ENCODE measurements around the gene CLIC6. TPM values are rescaled to one million over a fixed set of nuclear protein-coding genes. Genes with fewer than 3 reads are reported as not detected.
"Not testable (repeated sequence)": the region's sequence is repeated elsewhere in the genome, so short reads cannot be mapped to it uniquely, and the experiment has no call there.

The CLIC6 gene
- total RNA-seq, 2 donors from 2014 or later = 4.8 to 9.3 TPM

GRCh38 chr21:34649400-34649799 is 19.4 kb upstream of the CLIC6 start:
- intact Hi-C loops (cut with DNase I) = no loop called here

DNA sequence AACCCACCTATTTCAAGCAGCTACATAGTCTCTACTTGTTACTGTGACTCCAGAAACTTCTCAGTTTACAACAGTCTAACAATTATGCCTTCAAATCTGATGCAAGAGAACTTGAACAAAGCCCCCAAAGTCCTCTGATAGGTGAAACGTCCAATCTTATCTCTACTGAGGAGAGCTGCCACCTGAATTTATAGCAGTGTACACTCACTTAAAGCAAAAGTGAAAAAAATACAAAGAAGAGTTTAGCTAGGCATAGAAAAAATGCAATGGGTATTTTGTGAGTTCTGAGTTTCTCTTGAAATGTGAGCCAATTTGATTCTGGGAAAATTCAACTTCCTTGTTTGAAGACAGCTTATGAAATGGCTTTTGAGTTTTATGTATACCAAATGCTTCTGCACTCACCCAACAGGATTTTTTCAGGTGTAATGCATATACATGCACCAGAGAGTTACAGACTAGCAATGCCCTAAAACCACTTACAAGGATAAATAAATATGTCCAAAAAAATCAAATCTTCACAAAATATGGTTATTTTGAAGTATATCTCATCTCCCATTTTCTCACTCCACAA is 17.8 kb upstream of the CLIC6 start:
- ATAC-seq (no peak), DNase-seq (no peak)
- intact Hi-C loops (cut with DNase I) = no loop called here

More at GRCh38 chr21:34649400-34649799, 19.4 kb upstream of the CLIC6 start:
- ATAC-seq (no peak), DNase-seq (no peak)

DNA sequence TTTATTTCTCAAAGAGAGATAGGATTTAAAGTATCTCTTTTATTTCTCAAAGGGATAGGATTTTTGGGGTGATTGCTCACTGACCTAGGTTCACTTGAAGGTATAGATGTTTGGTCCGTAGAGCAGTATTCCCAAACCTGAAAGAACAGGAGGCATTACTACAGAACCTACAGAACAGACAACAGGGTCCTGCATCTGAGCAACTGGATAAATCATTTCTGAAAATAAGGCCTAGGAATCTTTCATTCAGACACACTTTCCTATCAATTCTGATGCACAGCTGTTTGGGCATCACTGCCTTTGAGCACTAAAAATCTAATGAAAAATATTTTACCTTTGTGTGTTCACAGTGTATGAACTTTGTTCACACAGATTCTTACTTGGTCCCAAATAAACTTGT is 17.2 kb upstream of the CLIC6 start:
- DNase-seq (no peak), ATAC-seq (no peak)
- intact Hi-C loops (cut with DNase I) = no loop called here

- intact Hi-C loops (cut with DNase I) = no loop called here
- DNase-seq = no peak
These were observed 15.3 kb upstream of the CLIC6 start for GRCh38 chr21:34653522-34653921.

DNA sequence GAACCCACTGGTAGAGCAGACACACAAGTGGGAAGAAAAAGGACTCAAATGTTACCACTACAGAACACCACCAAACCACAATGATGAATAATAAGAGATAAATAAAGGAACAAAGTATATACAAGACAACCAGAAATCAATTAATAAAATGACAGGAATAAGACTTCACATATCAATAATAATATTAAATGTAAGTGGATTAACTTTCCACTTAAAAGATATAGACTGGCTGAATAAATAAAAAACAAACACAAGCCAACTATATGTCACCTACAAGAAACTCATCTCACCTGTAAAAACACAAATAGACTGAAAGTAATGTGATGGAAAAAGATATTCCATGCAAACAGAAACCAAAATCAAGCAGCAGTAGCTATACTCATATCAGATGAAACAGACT is 6.9 kb upstream of the CLIC6 start:
- DNase-seq (no peak), ATAC-seq (no peak)
- intact Hi-C loops (cut with DNase I) = no loop called here

More at GRCh38 chr21:34653522-34653921, 15.3 kb upstream of the CLIC6 start:
- no peak for ATAC-seq

DNA sequence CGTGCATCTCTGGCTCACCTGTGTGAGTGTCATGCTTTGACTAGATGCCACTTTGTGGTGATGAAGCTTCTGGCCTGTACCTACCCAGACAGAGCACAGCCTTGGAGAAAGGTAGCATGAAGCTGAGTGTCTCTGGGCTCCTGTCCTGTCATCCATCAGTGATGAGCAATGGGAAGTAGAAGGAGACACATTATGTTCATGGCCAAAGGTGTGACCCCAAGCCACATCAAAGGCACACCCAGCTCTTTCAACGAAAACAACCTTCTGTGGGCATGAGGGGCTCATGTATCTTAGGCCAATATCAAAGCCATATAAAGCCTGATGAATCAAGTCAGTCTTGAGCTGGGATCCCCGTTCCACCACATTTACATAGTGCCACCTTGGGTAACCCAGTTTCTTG is 1.0 kb upstream of the CLIC6 start:
- intact Hi-C loops (cut with DNase I) = no loop called here
- DNase-seq (no peak), ATAC-seq (no peak)

DNA sequence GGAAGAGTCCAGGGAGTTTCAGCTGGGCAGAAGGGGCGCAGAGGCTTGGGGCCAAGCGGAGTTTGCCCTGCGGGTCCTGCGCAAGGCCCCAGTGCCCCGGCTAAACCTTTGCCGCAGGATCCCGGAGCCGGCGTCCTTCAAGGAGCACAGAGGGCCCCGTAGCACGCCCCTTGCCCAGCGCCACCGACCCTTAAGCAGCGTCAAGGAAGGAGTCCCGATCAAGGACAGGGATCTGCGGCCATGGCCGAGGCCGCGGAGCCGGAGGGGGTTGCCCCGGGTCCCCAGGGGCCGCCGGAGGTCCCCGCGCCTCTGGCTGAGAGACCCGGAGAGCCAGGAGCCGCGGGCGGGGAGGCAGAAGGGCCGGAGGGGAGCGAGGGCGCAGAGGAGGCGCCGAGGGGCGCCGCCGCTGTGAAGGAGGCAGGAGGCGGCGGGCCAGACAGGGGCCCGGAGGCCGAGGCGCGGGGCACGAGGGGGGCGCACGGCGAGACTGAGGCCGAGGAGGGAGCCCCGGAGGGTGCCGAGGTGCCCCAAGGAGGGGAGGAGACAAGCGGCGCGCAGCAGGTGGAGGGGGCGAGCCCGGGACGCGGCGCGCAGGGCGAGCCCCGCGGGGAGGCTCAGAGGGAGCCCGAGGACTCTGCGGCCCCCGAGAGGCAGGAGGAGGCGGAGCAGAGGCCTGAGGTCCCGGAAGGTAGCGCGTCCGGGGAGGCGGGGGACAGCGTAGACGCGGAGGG is 520 bp downstream of the CLIC6 start:
- no peak for DNase-seq
- ATAC-seq = peak; percentile 62 to 71
- intact Hi-C loops (cut with DNase I) = no loop called here

- intact Hi-C loops (cut with DNase I); DNase-seq; ATAC-seq: not testable (repeated sequence)
These were observed 1.1 kb downstream of the CLIC6 start for GRCh38 chr21:34669880-34670219.

GRCh38 chr21:34670220-34670961 is 1.6 kb downstream of the CLIC6 start:
- intact Hi-C loops (cut with DNase I) = no loop called here
- peak; percentile 28 to 45 for ATAC-seq
- no peak for DNase-seq

- ATAC-seq (no peak), DNase-seq (no peak)
- intact Hi-C loops (cut with DNase I) = no loop called here
These were observed 2.2 kb downstream of the CLIC6 start for GRCh38 chr21:34670962-34671348.

DNA sequence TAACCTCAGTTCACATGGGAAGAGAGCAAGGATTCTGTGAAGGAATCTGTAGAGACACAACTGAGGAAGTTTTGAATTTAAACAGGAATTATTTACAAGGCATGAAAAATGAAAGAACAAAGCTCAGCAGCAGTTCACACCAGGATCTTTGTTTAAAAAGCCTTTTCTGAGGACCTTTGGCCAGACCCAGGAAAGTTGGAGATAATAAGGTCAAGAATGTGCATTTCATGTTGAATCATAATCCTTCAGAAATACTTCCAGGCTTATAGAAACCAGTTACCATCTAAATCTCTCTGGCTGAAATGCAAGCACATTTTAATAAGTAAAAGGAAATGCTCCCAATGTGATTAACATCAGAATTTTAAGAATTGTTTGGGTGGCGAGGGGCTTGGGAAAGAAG is 2.7 kb downstream of the CLIC6 start:
- intact Hi-C loops (cut with DNase I) = no loop called here

DNA sequence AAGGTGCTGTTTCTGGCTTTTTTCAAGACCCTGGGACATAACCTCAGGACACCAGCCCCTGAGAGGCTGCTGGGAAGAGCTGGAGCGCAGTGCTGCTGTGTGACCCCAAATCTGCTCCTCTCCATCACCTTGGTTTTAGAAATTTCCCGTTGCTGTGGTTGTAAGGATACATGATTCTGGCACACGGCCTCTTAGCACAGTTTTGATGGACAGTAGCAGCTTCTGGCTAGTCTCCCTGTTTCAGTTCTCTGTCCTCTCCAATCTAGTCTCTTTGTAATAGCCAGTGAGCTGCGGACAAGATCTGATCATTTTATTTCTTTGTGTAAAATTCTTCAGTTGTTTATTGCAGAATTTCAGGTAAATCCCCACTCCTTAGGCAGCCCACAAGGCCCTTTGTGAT is 3.1 kb downstream of the CLIC6 start:
- DNase-seq (no peak), ATAC-seq (no peak)
- intact Hi-C loops (cut with DNase I) = no loop called here

More for the DNA sequence above, 2.7 kb downstream of the CLIC6 start:
- ATAC-seq (no peak), DNase-seq (no peak)

- DNase-seq (no peak), ATAC-seq (no peak)
- intact Hi-C loops (cut with DNase I) = no loop called here
These were observed 4.2 kb downstream of the CLIC6 start for GRCh38 chr21:34673006-34673405.

GRCh38 chr21:34674468-34674867 is 5.7 kb downstream of the CLIC6 start:
- intact Hi-C loops (cut with DNase I) = no loop called here
- ATAC-seq (no peak), DNase-seq (no peak)

DNA sequence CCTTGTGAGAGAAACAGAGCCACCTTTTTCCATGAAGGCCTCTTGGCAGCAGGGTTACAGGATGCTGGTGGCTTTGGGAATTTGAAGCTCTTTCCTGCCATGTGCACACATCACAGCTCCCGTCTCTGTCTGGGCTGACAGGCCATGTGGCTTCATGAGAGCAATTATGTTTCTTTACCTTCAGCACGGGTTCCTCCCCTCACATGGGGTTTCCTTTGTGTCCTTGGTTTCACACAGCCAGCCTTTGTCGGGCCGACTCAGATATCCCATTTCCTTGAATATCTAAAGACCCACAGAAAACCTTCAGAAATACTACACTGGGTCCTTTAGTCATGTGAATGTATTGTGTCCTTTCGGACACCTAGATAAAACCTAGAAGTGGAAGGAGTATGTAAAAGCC is 7.1 kb downstream of the CLIC6 start:
- ATAC-seq (no peak), DNase-seq (no peak)
- intact Hi-C loops (cut with DNase I) = no loop called here

- no peak for ATAC-seq
- intact Hi-C loops (cut with DNase I) = no loop called here
- no peak for DNase-seq
These were observed 10.3 kb downstream of the CLIC6 start for GRCh38 chr21:34679051-34679450.

DNA sequence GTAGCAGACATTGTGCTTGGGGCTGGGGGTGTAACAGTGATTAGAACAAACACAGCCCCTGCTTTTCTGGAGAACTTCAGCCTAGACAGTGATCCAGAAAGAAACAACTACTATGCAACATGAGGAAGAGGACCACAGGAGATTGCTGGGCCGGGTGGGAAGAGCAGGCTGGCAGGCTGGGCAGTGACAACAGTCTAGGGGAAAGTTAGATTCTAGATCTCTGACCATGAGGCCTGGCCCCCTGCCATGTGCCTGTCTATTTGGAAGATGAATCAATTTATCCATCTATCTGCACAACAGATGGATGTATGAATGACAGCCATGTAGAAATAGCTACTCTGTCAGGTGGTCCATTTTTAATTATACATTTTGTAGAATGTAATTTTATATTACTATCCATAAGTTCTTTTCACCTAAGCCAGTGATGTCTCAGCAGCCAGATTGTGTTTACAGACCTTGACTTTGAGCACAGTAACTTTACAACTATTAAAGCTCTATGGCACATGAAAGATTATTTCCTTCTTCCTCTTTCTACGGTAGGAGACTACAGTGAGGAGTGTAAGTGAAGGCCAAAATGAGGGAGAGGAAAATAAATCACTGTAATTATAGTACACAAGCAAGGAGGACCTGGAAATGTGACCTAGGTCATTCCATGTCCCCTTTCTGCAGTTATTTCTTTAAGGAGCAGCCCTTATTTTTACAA is 15.5 kb downstream of the CLIC6 start:
- DNase-seq (no peak), ATAC-seq (no peak)
- intact Hi-C loops (cut with DNase I) = no loop called here

DNA sequence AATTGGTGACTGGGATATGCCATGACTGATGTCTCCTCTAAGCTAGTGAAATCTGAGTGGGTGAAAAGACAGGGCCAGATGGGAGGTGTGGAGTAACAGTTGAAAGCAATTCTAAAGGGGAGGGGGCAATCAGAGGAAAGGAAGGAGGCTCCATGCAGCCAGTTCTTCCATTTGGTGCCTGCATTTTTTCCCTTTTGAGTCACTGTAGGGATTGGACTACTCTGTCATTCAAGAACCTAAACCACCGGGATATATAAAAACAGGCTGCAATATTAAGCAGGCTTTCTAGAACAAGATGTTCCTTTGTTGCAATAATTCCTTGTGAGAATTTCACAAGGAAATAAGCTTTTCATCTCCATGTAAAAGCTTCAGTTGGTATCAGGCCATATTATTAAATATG is 18.3 kb downstream of the CLIC6 start:
- no peak for DNase-seq
- intact Hi-C loops (cut with DNase I) = no loop called here
- ATAC-seq = no peak

DNA sequence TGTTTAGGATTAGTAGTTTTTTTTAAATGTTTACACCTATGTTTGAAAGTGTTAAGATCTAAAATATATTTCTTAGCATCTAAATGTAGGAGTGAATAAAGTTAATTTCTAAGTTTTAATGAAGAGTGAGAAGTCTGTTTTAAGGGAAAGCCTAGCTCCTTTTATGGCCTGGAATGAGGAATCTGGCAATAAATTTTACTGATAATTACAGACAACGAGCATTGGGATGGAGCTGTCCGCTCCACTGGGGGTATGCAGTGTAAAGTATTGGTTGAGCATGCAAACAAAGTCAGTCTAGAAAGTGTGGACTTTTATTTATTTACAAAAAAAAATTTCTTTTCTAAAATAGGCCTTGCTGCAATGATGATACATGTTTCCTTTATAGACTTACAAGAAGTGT is 19.0 kb downstream of the CLIC6 start:
- intact Hi-C loops (cut with DNase I) = no loop called here
- DNase-seq = no peak
- ATAC-seq = no peak

DNA sequence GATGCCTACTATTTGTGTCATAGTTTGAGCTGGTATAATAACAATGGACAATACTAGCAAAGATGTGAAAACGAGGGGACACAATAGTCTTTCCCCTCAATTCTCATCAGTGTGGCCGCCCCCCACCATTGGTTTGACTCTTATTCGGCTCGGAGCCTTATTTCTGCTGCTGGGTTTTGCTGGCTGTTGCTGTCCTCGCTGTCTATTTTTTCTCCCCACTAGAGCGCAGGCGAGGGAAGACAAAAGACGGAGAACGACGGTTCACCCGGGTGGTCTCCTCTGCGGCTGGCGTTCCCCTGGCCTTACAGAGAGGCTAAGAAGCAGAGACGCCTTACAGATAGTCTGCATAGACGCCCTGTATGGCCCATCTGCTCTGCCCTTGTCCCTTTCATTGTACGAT is 19.4 kb downstream of the CLIC6 start:
- ATAC-seq (no peak), DNase-seq (no peak)
- intact Hi-C loops (cut with DNase I) = no loop called here
